ENCODE results near the gene PRR3.

The PRR3 gene

DNA sequence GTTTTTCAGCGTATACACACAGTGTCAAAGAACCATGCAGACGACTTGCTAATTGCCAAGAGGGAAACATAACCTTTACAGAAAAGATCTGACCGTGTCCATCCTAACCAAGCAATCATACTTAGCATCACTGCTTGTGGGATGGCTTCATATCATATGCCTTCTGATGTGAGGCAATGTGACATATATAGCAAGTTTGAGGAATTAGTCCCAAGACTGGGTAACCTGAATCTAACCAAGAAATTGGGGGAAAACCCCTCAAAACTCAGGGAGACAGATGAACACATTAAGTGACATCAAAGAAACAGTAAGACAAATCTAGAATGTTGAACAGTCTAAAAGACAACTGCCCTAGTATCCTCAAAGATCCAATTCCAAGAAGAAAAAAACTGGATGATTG, 19.2 kb upstream of the PRR3 start:
- DNase-seq (ENCODE audit: low spot score), result no peak

GRCh38 chr6:30541515-30542403, 15.3 kb upstream of the PRR3 start:
- DNase-seq (ENCODE audit: low spot score), result peak; percentile 82

- no peak for DNase-seq (ENCODE audit: low spot score)
Observed at GRCh38 chr6:30542404-30542725, 14.7 kb upstream of the PRR3 start.

GRCh38 chr6:30542915-30543314, 14.2 kb upstream of the PRR3 start:
- DNase-seq (ENCODE audit: low spot score), result no peak

GRCh38 chr6:30543821-30544220, 13.3 kb upstream of the PRR3 start:
- no peak for DNase-seq (ENCODE audit: low spot score)

DNA sequence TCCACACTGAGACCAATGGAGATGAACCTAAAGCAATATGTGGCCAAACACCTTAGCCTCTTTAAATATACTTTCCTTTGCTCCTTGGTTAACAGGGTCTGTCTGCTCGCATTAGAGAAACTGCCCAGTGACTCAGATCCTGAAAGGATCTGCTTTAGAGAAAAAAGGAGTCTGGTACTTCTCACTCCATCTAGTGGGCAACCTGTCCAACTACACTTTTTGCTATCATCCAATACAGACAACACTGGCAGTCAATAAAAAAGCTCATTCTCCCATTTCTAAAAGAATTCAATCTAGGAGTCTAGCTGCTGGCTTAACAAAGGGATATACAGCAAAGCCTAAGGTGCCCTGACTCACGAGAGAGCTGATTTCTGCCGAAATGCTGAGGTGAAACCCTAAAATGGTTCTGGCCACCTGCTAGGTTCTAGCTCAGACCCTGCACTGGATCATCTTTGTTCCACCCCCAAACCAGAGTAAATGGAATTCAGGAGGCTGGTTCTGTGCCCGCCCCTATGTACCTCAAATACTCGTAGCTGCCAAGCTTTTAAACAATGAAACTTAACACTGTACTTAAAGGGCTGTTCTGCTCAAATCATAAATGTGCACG, 12.3 kb upstream of the PRR3 start:
- peak; percentile 68 for DNase-seq (ENCODE audit: low spot score)

GRCh38 chr6:30547454-30547853, 9.6 kb upstream of the PRR3 start:
- DNase-seq (ENCODE audit: low spot score), result no peak

- DNase-seq (ENCODE audit: low spot score), result no peak
Observed at GRCh38 chr6:30548375-30548774, 8.7 kb upstream of the PRR3 start.

GRCh38 chr6:30554404-30554803, 2.7 kb upstream of the PRR3 start:
- DNase-seq (ENCODE audit: low spot score), result no peak

- peak; percentile 64 for DNase-seq (ENCODE audit: low spot score)
Observed at GRCh38 chr6:30554962-30555815, 1.9 kb upstream of the PRR3 start.

GRCh38 chr6:30555816-30556065, 1.4 kb upstream of the PRR3 start:
- DNase-seq (ENCODE audit: low spot score), result no peak

- peak; percentile 92 for DNase-seq (ENCODE audit: low spot score)
Observed at GRCh38 chr6:30556066-30556905, 809 bp upstream of the PRR3 start, which contains the start of gene GNL1. Gene GNL1, minus strand, starts transcription at chr6:30556489. Its CDS starts 286 bp downstream, at chr6:30556203.

GRCh38 chr6:30557683-30557981, 537 bp downstream of the PRR3 start:
- DNase-seq (ENCODE audit: low spot score), result peak; percentile 45

DNA sequence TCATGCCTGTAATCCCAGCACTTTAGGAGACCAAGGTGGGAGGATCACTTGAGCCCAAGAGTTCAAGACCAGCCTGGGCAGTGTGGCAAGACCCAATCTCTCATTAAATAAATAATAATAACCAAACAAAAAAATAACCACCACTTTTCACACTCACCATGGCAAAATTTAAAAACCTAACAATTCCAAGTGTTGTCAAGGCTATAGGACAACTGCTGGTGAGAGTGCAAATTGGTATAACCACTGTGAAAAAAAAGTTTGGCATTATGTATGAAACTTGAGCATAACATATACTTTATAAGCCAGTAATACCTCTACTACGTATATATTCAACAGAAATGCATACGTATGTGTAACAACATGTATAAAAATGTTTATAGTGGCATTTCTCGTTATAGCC, 3.8 kb downstream of the PRR3 start:
- DNase-seq (ENCODE audit: low spot score), result no peak

- DNase-seq (ENCODE audit: low spot score), result no peak
Observed at GRCh38 chr6:30562470-30563425, 5.7 kb downstream of the PRR3 start.

- DNase-seq (ENCODE audit: low spot score), result no peak
Observed at GRCh38 chr6:30564114-30564513, 7.0 kb downstream of the PRR3 start.

GRCh38 chr6:30565772-30566171, 8.7 kb downstream of the PRR3 start:
- DNase-seq (ENCODE audit: low spot score), result no peak

GRCh38 chr6:30568245-30568644, 11.2 kb downstream of the PRR3 start:
- no peak for DNase-seq (ENCODE audit: low spot score)

DNA sequence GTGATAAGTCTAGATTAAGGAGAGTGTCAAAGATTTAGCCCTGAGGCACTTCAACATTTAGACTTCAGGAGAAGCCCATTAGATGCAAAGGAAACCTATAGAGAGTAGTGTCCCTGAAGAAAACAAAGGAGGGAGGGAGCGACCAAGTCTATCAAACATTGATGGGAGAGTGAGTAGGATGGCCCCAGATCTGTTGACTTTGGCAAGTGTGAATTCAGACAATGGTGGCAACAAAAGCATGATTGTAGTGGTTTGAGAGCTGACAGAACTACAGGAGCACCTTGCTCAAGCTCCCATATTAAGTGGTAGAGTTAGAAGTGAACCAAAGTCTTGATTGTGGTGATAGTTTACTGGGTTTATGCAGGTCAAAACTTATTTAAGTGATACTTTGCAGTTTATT, 13.2 kb downstream of the PRR3 start:
- DNase-seq (ENCODE audit: low spot score), result no peak

DNA sequence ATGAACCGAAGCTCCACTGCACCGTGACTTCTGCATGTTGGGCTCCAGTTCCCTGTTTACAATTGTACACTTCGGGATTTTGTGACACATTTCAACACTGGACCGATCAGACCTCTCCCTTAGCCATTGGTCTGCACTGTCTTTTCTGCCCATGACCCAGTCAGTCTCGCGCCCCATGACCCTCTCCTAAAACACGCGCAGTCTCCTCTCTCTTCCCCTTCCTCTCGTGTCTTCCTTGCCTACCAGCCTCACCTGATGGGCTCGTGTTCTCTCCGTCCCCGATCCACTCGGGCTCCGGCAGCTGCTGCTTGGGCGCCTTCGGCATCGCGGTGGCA, 13.6 kb downstream of the PRR3 start:
- DNase-seq (ENCODE audit: low spot score), result peak; percentile 29

DNA sequence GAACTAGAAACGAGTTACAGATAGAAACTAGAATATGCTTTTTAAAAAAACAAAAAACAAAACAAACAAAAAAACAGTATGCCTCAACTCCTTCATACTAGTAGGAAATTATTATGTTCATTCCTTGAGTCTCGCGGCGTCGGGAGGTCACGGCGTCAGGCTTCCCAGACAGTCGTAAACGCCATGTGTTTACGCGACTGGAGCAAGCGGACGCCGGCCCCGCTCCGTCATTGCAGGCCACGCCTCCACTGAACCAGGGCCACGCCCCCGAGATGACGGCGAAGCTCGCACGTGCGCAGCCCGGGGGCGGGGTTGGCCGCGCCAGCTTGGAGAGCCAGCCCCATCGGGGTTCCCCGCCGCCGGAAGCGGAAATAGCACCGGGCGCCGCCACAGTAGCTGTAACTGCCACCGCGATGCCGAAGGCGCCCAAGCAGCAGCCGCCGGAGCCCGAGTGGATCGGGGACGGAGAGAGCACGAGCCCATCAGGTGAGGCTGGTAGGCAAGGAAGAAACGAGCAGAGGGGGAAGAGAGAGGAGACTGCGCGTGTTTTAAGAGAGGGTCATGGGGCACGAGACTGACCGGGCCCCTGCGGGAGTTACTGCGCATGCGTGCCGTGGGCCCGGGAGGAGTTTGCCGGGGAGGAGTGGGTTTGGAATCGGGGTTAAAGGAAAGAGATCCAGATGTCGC, 14.1 kb downstream of the PRR3 start, which contains the start of gene ABCF1:
Gene ABCF1, plus strand, starts transcription at position 368 of the 687 bp plus-strand sequence. Its CDS starts 46 bp downstream, at position 414.
- DNase-seq (ENCODE audit: low spot score), result peak; percentile 100

Measured in AG20443 (cell line).